H1 (cell line): ENCODE results near the gene CAPZB. TPM values are rescaled to one million over a fixed set of nuclear protein-coding genes. Genes with fewer than 3 reads are reported as not detected.

Source experiments
- CTCF ChIA-PET: fragments of 300-600 bp; sonication (Branson Sonifier 250); formaldehyde crosslinking; loops from one replicate; lab custom pipeline; 2021; ENCODE audit not compliant: partially characterized antibody; lab: Charles Lee
- POLR2A ChIA-PET: fragments of 300-600 bp; sonication (Branson Sonifier 250); formaldehyde crosslinking; loops from one replicate; lab custom pipeline; 2021; ENCODE audit warnings: inconsistent platforms; ENCODE audit not compliant: partially characterized antibody; lab: Charles Lee
- DNase-seq, 2 experiments: peaks; one replicate each; pipeline versions ENCODE4 v3.0.0 to v3.0.0-alpha.2; 2010 to 2022; ENCODE audit warnings: low spot score in 2 of 2, low read depth in 1 of 2, mixed read lengths in 1 of 2
- FAIRE-seq: peaks from 2 replicates; lab custom pipeline; 2011; peaks lifted over from hg19 to GRCh38; lab: Jason Lieb, UNC
- H2AFZ ChIP-seq: 2 replicates; pipeline ENCODE4 v1.8.1; 2012; ENCODE audit warnings: low read length, inconsistent platforms
- H2AK5ac ChIP-seq: 2 replicates; pipeline ENCODE4 v1.6.1; 2013; ENCODE audit warnings: low read depth, low read length
- H2BK120ac ChIP-seq: replicated peaks from 2 replicates; pipeline ENCODE3; 2013; ENCODE audit warnings: low read depth, low read length, inconsistent platforms
- H2BK12ac ChIP-seq: 2 replicates; pipeline ENCODE4 v1.6.1; 2013; ENCODE audit warnings: low read depth, low read length
- H2BK15ac ChIP-seq: 2 replicates; pipeline ENCODE4 v1.6.1; 2013; ENCODE audit warnings: low read length
- H2BK20ac ChIP-seq: 2 replicates; pipeline ENCODE4 v1.6.1; 2013; ENCODE audit warnings: low read length
- H2BK5ac ChIP-seq: 2 replicates; pipeline ENCODE4 v1.6.1; 2013; ENCODE audit warnings: low read depth, low read length
- H3K14ac ChIP-seq: 2 replicates; pipeline ENCODE4 v1.6.1; 2013; ENCODE audit warnings: inconsistent platforms; ENCODE audit not compliant: insufficient read length
- H3K18ac ChIP-seq: 2 replicates; pipeline ENCODE4 v1.6.1; 2013; ENCODE audit warnings: low read length; ENCODE audit errors: extremely low read depth
- H3K23ac ChIP-seq: 2 replicates; pipeline ENCODE4 v1.6.1; 2013; ENCODE audit warnings: inconsistent platforms; ENCODE audit not compliant: insufficient read length
- H3K23me2 ChIP-seq: 2 replicates; pipeline ENCODE4 v1.6.1; 2013; ENCODE audit warnings: low read depth, low read length
- H3K27ac ChIP-seq: 2 replicates; pipeline ENCODE4 v1.6.1; 2011; ENCODE audit warnings: low read depth, low read length, inconsistent platforms
- H3K27me3 ChIP-seq, 4 experiments: replicated peaks in 1 of 4; 1 replicate in 1 of 4; 2 replicates in 3 of 4; pipeline versions ENCODE4 v1.6.1 to v1.8.1; 2011 to 2013; ENCODE audit warnings: low read length in 3 of 4, mild to moderate bottlenecking in 3 of 4, inconsistent platforms in 2 of 4, mixed read lengths in 2 of 4, moderate library complexity in 1 of 4; ENCODE audit not compliant: control insufficient read depth in 3 of 4, insufficient read depth in 3 of 4; ENCODE audit errors: extremely low read depth in 1 of 4
- H3K36me3 ChIP-seq, 4 experiments: 2 replicates each; pipeline versions ENCODE4 v1.6.1 to v1.8.1; 2011 to 2013; ENCODE audit warnings: mild to moderate bottlenecking in 4 of 4, low read length in 3 of 4, moderate library complexity in 2 of 4, control low read depth in 1 of 4, inconsistent platforms in 1 of 4; ENCODE audit not compliant: insufficient read depth in 4 of 4, control insufficient read depth in 2 of 4
- H3K4ac ChIP-seq: replicated peaks from 2 replicates; pipeline ENCODE3; 2013; ENCODE audit warnings: low read length, low read depth, mixed read lengths, inconsistent platforms; ENCODE audit not compliant: insufficient read length
- H3K4me1 ChIP-seq, 4 experiments: replicated peaks in 1 of 4; 1 replicate in 1 of 4; 2 replicates in 3 of 4; pipeline versions ENCODE4 v1.6.1 to v1.8.1; 2011 to 2013; ENCODE audit warnings: low read length in 3 of 4, inconsistent platforms in 2 of 4, mixed read lengths in 1 of 4; ENCODE audit not compliant: insufficient read depth in 4 of 4, control insufficient read depth in 3 of 4
- H3K4me2 ChIP-seq, 2 experiments: 2 replicates each; pipeline versions ENCODE4 v1.6.1 to v1.8.1; 2011 to 2013; ENCODE audit warnings: low read depth in 2 of 2, low read length in 2 of 2, control low read depth in 1 of 2, inconsistent platforms in 1 of 2, mild to moderate bottlenecking in 1 of 2; ENCODE audit not compliant: insufficient read depth in 1 of 2
- H3K4me3 ChIP-seq, 4 experiments: fragments of 200-600, 300-600 bp in 1 of 4; sonication (generic), shearing (Covaris generic), sonication (Bioruptor Twin) in 1 of 4; 2 replicates each; pipeline versions ENCODE4 v1.5.1 to v1.8.1; 2011 to 2016; ENCODE audit warnings: low read length in 4 of 4, low read depth in 3 of 4, control low read depth in 2 of 4, inconsistent platforms in 2 of 4, mild to moderate bottlenecking in 2 of 4, mixed read lengths in 1 of 4, moderate library complexity in 1 of 4; ENCODE audit not compliant: insufficient read depth in 2 of 4; ENCODE audit errors: extremely low read depth in 1 of 4
- H3K56ac ChIP-seq: replicated peaks from 2 replicates; pipeline ENCODE3; 2013; ENCODE audit warnings: low read depth, mild to moderate bottlenecking, mixed read lengths, low read length, inconsistent platforms; ENCODE audit not compliant: insufficient read length
- H3K79me1 ChIP-seq: 2 replicates; pipeline ENCODE4 v1.6.1; 2013; ENCODE audit warnings: low read depth, low read length, control low read depth
- H3K79me2 ChIP-seq, 2 experiments: 2 replicates each; pipeline versions ENCODE4 v1.6.1 to v1.8.1; 2012 to 2013; ENCODE audit warnings: low read length in 2 of 2, mild to moderate bottlenecking in 2 of 2, inconsistent platforms in 1 of 2; ENCODE audit not compliant: insufficient read depth in 2 of 2, control insufficient read depth in 1 of 2
- H3K9ac ChIP-seq, 4 experiments: replicated peaks in 1 of 4; 1 replicate in 1 of 4; 2 replicates in 3 of 4; pipeline versions ENCODE4 v1.6.1 to v1.8.1; 2011 to 2013; ENCODE audit warnings: low read depth in 3 of 4, low read length in 3 of 4, control low read depth in 2 of 4, mild to moderate bottlenecking in 2 of 4, moderate library complexity in 2 of 4, inconsistent platforms in 1 of 4; ENCODE audit errors: extremely low read depth in 1 of 4
- H3K9me3 ChIP-seq, 2 experiments: 2 replicates each; pipeline versions ENCODE4 v1.6.1 to v1.8.1; 2012 to 2013; ENCODE audit warnings: mild to moderate bottlenecking in 2 of 2, moderate library complexity in 2 of 2, control low read depth in 1 of 2, inconsistent platforms in 1 of 2, low read depth in 1 of 2, low read length in 1 of 2, mixed read lengths in 1 of 2; ENCODE audit not compliant: insufficient read depth in 2 of 2
- H4K20me1 ChIP-seq, 2 experiments: replicated peaks in 1 of 2; 2 replicates each; pipeline versions ENCODE3 to v1.8.1; 2011 to 2013; ENCODE audit warnings: inconsistent platforms in 2 of 2, low read length in 2 of 2, mild to moderate bottlenecking in 1 of 2; ENCODE audit not compliant: insufficient read depth in 2 of 2, control insufficient read depth in 1 of 2
- H4K5ac ChIP-seq: 2 replicates; pipeline ENCODE4 v1.6.1; 2013; ENCODE audit warnings: low read length, low read depth, mixed read lengths, inconsistent platforms; ENCODE audit not compliant: insufficient read length
- H4K8ac ChIP-seq: 2 replicates; pipeline ENCODE4 v1.8.0; 2013; ENCODE audit warnings: mild to moderate bottlenecking, moderate library complexity, low read length, inconsistent platforms; ENCODE audit not compliant: insufficient read depth; ENCODE audit errors: extremely low read depth
- H4K91ac ChIP-seq: replicated peaks from 2 replicates; pipeline ENCODE3; 2013; ENCODE audit warnings: low read length, mixed read lengths, inconsistent platforms; ENCODE audit not compliant: insufficient read length
- BCL11A ChIP-seq, 2 experiments: IDR thresholded peaks; one replicate each; pipeline ENCODE4 v1.6.1; 2011; ENCODE audit warnings: low read depth in 2 of 2, low read length in 2 of 2, mild to moderate bottlenecking in 2 of 2
- HDAC2 ChIP-seq, 2 experiments: fragments of 300-600 bp in 1 of 2; sonication (generic) in 1 of 2; IDR thresholded peaks; 2 replicates each; pipeline ENCODE4 v1.6.1; 2011 to 2012; ENCODE audit warnings: low read depth in 2 of 2, low read length in 2 of 2, mild to moderate bottlenecking in 2 of 2, moderate library complexity in 2 of 2, borderline replicate concordance in 1 of 2, inconsistent platforms in 1 of 2
- KDM1A ChIP-seq: fragments of 200-600, 300-600 bp; sonication (generic); IDR thresholded peaks from 2 replicates; pipeline ENCODE4 v1.7.1; 2016; ENCODE audit warnings: mild to moderate bottlenecking, low read length, borderline replicate concordance
- RXRA ChIP-seq: IDR thresholded peaks from 2 replicates; pipeline ENCODE4 v1.6.1; 2011; ENCODE audit warnings: low read depth, mild to moderate bottlenecking, low read length, moderate library complexity; ENCODE audit not compliant: insufficient read depth
- SP2 ChIP-seq: IDR thresholded peaks from 2 replicates; pipeline ENCODE4 v1.6.1; 2012; ENCODE audit warnings: mild to moderate bottlenecking, low read length, inconsistent platforms
- SP4 ChIP-seq: IDR thresholded peaks from 2 replicates; pipeline ENCODE4 v1.6.1; 2012; ENCODE audit warnings: low read length, inconsistent platforms
- TEAD4 ChIP-seq: IDR thresholded peaks from 2 replicates; pipeline ENCODE4 v1.6.1; 2012; ENCODE audit warnings: low read depth, low read length, inconsistent platforms, mixed read lengths
- YY1 ChIP-seq: IDR thresholded peaks from 2 replicates; pipeline ENCODE4 v1.6.1; 2011; ENCODE audit warnings: low read depth, mild to moderate bottlenecking, low read length
- WGBS, 2 experiments: shearing (Covaris generic) in 1 of 2; methylation state at CpG; one replicate each; pipeline versions ENCODE4 v1.1.6 to v1.1.7; 2013 to 2015; ENCODE audit warnings: low lambda C conversion rate in 2 of 2, mixed read lengths in 2 of 2, inconsistent platforms in 1 of 2, low coverage in 1 of 2, missing lambda C conversion rate in 1 of 2; ENCODE audit not compliant: insufficient replicate concordance in 2 of 2, insufficient coverage in 1 of 2, insufficient read length in 1 of 2; ENCODE audit errors: extremely low coverage in 1 of 2, missing lambda C conversion rate in 1 of 2; 5-methylcytosine and 5-hydroxymethylcytosine counted together
- polyA plus RNA-seq, 7 experiments: library from polyadenylated mRNA; depleted of rRNA in 3 of 7; stranded (reverse) in 5 of 7; unstranded in 2 of 7; fragments of >200 nt in 5 of 7; fragments of 200-250 nt in 2 of 7; gene quantifications; 1 replicate in 5 of 7; 2 replicates in 1 of 7; 4 replicates in 1 of 7; pipeline versions ENCODE4 v1.2.1 to v1.2.3, GENCODE V29; 2011 to 2013; ENCODE audit warnings: missing spikeins in 2 of 7, mixed read lengths in 2 of 7
- total RNA-seq: library from RNA; stranded (reverse); fragmentation: NEBNext Ultra II Directional; extraction: Animal tissue kit (Norgen Biotek cat#: 25700); gene quantifications from 2 replicates; pipeline ENCODE4 v1.2.1, GENCODE V29; 2021

Gene CAPZB
- total and polyA plus RNA-seq, 2 of the 8 experiments (the other 6 are each of a cell fraction or from before 2014, with no cell fraction given) = 162 to 371 TPM

DNA sequence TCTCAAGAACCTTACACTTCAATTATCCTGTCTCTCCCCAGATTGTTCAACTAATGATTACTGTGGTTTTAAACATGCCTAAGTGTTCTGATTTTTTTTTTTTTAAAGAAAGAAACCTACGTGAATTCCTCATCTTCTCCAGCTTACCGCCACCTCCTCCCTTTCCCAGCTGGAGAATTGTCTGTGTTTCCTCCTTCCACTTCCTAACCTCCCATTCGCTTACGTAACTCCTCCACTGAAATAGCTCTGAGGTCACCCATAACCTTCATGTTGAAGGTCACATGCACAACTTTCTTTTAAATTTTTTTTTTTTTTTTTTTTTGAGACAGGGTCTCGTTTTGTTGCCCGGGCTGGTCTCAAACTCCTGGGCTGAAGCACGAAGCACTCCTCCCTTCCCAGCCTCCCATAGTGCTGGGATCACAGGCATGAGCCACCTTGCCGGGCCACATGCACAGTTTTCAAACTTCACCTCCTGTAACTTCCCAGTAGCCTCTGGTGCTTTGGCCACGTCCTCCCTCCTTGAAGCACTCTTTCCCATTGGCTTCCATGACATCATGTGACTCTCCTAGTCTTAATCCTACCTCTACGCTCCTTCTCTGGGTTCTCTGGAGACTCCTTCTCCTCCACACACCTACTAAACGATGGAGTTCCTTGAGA is 9.8 kb upstream of the CAPZB start:
- 0 out of 2 replicates have a peak overlapping the region, but pooled peaks have one; percentile 50 for H2BK12ac ChIP-seq
- H3K79me2 ChIP-seq = no peaks in the 10 kb centered on the region
- no peaks in the 10 kb centered on the region for H3K36me3 ChIP-seq
- H3K9ac ChIP-seq = no peak overlapping the region
- WGBS, 2 experiments = 87% methylated on average over 9 of the region's 11 CpGs; no CpG with 5 or more reads in 1 of the 2 experiments
- no peak overlapping the region for H3K27ac ChIP-seq
- no peaks in the 10 kb centered on the region for H3K23me2 ChIP-seq
- no peak overlapping the region for H3K56ac ChIP-seq
- H2BK15ac ChIP-seq = no peak overlapping the region
- no peak overlapping the region for H4K8ac ChIP-seq
- peak overlapping the region; percentile 45; the same call in 1 of the 2 replicates for H2AFZ ChIP-seq
- peaks cover 2 to 3% of the 10 kb centered on the region in 2 experiments; a peak in 1 of 4 replicates for H3K9me3 ChIP-seq
- H3K14ac ChIP-seq = no peak overlapping the region
- no peaks in the 10 kb centered on the region for H4K20me1 ChIP-seq
- H3K4ac ChIP-seq = no peak overlapping the region
- ChIA-PET CTCF (interaction anchor here (0.6 to 1.8 kb wide), 6 partner anchors 7 to 1022 kb away, joined by 3 to 9 read pairs (median 3); no protein-coding TSS in a partner anchor), POLR2A (interaction anchor here (1.9 kb wide), 1 partner anchor 9 kb away, joined by 7 read pairs; the partner anchor contains the start of gene CAPZB)
- H3K79me1 ChIP-seq = no peaks in the 10 kb centered on the region
- H2AK5ac ChIP-seq = 0 out of 2 replicates have a peak overlapping the region, but pooled peaks have one; percentile 39
- no peak overlapping the region for H3K4me3 ChIP-seq
- H4K5ac ChIP-seq = no peak overlapping the region
- H3K23ac ChIP-seq = no peak overlapping the region
- no peak overlapping the region for H4K91ac ChIP-seq
- no peak overlapping the region for H3K18ac ChIP-seq
- no peak overlapping the region for H3K4me2 ChIP-seq
- H2BK20ac ChIP-seq = no peak overlapping the region
- H2BK120ac ChIP-seq = no peak overlapping the region
- H2BK5ac ChIP-seq = no peak overlapping the region
- no peaks in the 10 kb centered on the region for H3K27me3 ChIP-seq
- no peaks in the 10 kb centered on the region for H3K4me1 ChIP-seq
- FAIRE-seq (no peak), DNase-seq (no peak)
- no peak for TF ChIP-seq BCL11A (IDR thresholded peaks at IDR 0.05; ENCODE audit: low read depth in 2 of 2, low read length in 2 of 2)
- no peak for TF ChIP-seq TEAD4
- no peak for TF ChIP-seq RXRA
- no peak for TF ChIP-seq YY1
- TF ChIP-seq HDAC2 (IDR thresholded peaks at IDR 0.05; ENCODE audit: borderline replicate concordance in 1 of 2, low read depth in 2 of 2, low read length in 2 of 2) = no peak
- TF ChIP-seq KDM1A = no peak
- TF ChIP-seq SP4 = no peak
- TF ChIP-seq SP2 = no peak
